Measurements from ENCODE around the gene PLEKHB2. TPM values are rescaled to one million over a fixed set of nuclear protein-coding genes. Genes with fewer than 3 reads are reported as not detected.

The PLEKHB2 gene
- total and polyA plus RNA-seq, 9 of the 15 experiments (the other 6 are each of a cell fraction or from before 2014, with no cell fraction given) = 41.3 to 71.5 (median 50.2) TPM

GRCh38 chr2:131113566-131114227 is 8.6 kb downstream of the PLEKHB2 start:
- H3K9me3 ChIP-seq (replicated peaks; ENCODE audit: control insufficient read depth, insufficient read depth, low read depth, low read length) = peaks cover 2% of the 10 kb centered on the region; the same call in 1 of the 2 replicates
- intact Hi-C loops (cut with micrococcal nuclease) = no loop called here
- ATAC-seq (peak; percentile 77), FAIRE-seq (no peak), DNase-seq (ENCODE audit: extremely low read depth in 1 of 4, low spot score in 3 of 4) (peak in 2 of 4 experiments; percentile 25 to 37)
- in situ Hi-C loops (cut with MboI) = no loop called here
- peaks cover 27 to 35% of the 10 kb centered on the region in 2 experiments for H3K4me1 ChIP-seq (replicated peaks in 1 of 2; ENCODE audit: control insufficient read depth in 2 of 2, insufficient read depth in 2 of 2, low read length in 2 of 2)
- no peaks in the 10 kb centered on the region for H3K9me1 ChIP-seq (ENCODE audit: control insufficient read depth, insufficient read depth, low read length)
- BruUV-seq (replicated peaks) = no TSS peak
- H3K27ac ChIP-seq (ENCODE audit: extremely low read depth, low read depth, low read length) = 0 out of 3 replicates have a peak overlapping the region, but pooled peaks have one; percentile 25
- ChIA-PET POLR2A (interaction anchor here (0.6 to 1.4 kb wide), 6 partner anchors 9 to 616 kb away, joined by 3 to 9 read pairs (median 4); partner anchors contain the start of genes FAM168B and PLEKHB2), CTCF (ENCODE audit: low intra/inter-chr PET ratio) (interaction anchor here (0.8 kb wide), 1 partner anchor 8 kb away, joined by 3 read pairs; no protein-coding TSS in a partner anchor)
- H4K20me1 ChIP-seq (replicated peaks; ENCODE audit: control insufficient read depth, insufficient read depth, low read length) = no peaks in the 10 kb centered on the region
- no peak overlapping the region for H2AFZ ChIP-seq (ENCODE audit: low read depth, low read length)
- H3K9ac ChIP-seq (ENCODE audit: insufficient read depth in 1 of 2, low read depth in 2 of 2, low read length in 2 of 2) = peak overlapping the region in 1 of 2 experiments; percentile 6; a peak in 1 of 4 replicates
- peaks cover 42% of the 10 kb centered on the region for H3K36me3 ChIP-seq (ENCODE audit: control insufficient read depth, insufficient read depth, low read length)
- peak; percentile 59 for TF ChIP-seq PKNOX1 (IDR thresholded peaks at IDR 0.05)
- TF ChIP-seq, protein P1, sequence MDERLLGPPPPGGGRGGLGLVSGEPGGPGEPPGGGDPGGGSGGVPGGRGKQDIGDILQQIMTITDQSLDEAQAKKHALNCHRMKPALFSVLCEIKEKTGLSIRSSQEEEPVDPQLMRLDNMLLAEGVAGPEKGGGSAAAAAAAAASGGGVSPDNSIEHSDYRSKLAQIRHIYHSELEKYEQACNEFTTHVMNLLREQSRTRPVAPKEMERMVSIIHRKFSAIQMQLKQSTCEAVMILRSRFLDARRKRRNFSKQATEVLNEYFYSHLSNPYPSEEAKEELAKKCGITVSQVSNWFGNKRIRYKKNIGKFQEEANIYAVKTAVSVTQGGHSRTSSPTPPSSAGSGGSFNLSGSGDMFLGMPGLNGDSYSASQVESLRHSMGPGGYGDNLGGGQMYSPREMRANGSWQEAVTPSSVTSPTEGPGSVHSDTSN (CRISPR knock-in tag; IDR thresholded peaks at IDR 0.05; ENCODE audit: low read depth) = no peak
- TF ChIP-seq, protein P1 (tag; conservative IDR thresholded peaks at IDR 0.05; ENCODE audit: low read depth) = 0 out of 2 replicates have a peak, but pooled peaks have one; percentile 28
- TF ChIP-seq THAP7 (CRISPR knock-in tag; IDR thresholded peaks at IDR 0.05) = no peak
- no peak for TF ChIP-seq ZNF561 (CRISPR knock-in tag; conservative IDR thresholded peaks at IDR 0.05)
- no peak for TF ChIP-seq ZNF232 (CRISPR knock-in tag; IDR thresholded peaks at IDR 0.05)
- no peak for TF ChIP-seq TCF7 (IDR thresholded peaks at IDR 0.05; ENCODE audit: borderline replicate concordance)
- TF ChIP-seq POU5F1 (IDR thresholded peaks at IDR 0.05; ENCODE audit: borderline replicate concordance, low read depth, low read length, partially characterized antibody) = no peak
- no peak for TF ChIP-seq SRF (CRISPR knock-in tag; IDR thresholded peaks at IDR 0.05)
- no peak for TF ChIP-seq POLR2AphosphoS5 (IDR thresholded peaks at IDR 0.05; ENCODE audit: control insufficient read depth, insufficient read depth, low read depth, low read length)
- peak; percentile 50 for TF ChIP-seq MEIS2 (IDR thresholded peaks at IDR 0.05; ENCODE audit: partially characterized antibody)
- H3K27me3 ChIP-seq (ENCODE audit: control insufficient read depth in 2 of 2, insufficient read depth in 2 of 2, low read length in 2 of 2) = no peaks in the 10 kb centered on the region
- peak overlapping the region; percentile 30; the same call in 1 of the 2 replicates for H3K4me2 ChIP-seq (ENCODE audit: insufficient read depth, low read length)
- peaks cover 94% of the 10 kb centered on the region for H3K79me2 ChIP-seq (ENCODE audit: control insufficient read depth, insufficient read depth, low read length)
- WGBS (ENCODE audit: insufficient coverage, low coverage, missing lambda C conversion rate) = 60% methylated on average over 7 of the region's 7 CpGs
- no peak overlapping the region for H3K4me3 ChIP-seq
